ENCODE results near the gene SPEF1.
A peak's percentile ranks its signal among the peaks of the same experiment; 100 is the strongest.

SPEF1 gene

GRCh38 chr20:3784863-3785239, 3.6 kb upstream of the SPEF1 start:
- H3K27me3 ChIP-seq (ENCODE audit: control insufficient read depth, insufficient read depth, low read length): peaks cover 29% of the 10 kb centered on the region
- H3K9ac ChIP-seq (ENCODE audit: low read depth, low read length): no peak overlapping the region
- no peak overlapping the region for H3K4me3 ChIP-seq (ENCODE audit: low read depth, low read length)
- H3K4me1 ChIP-seq (ENCODE audit: control insufficient read depth, insufficient read depth, low read length): peaks cover 2% of the 10 kb centered on the region
- peaks cover 4% of the 10 kb centered on the region for H3K36me3 ChIP-seq (ENCODE audit: control insufficient read depth, insufficient read depth, low read length)
- H3K9me3 ChIP-seq (ENCODE audit: control insufficient read depth, insufficient read depth, low read length): no peaks in the 10 kb centered on the region

GRCh38 chr20:3784216-3784853, 3.1 kb upstream of the SPEF1 start:
- peaks cover 2% of the 10 kb centered on the region for H3K4me1 ChIP-seq (ENCODE audit: control insufficient read depth, insufficient read depth, low read length)
- peaks cover 34% of the 10 kb centered on the region for H3K27me3 ChIP-seq (ENCODE audit: control insufficient read depth, insufficient read depth, low read length)
- H3K9ac ChIP-seq (ENCODE audit: low read depth, low read length): no peak overlapping the region
- H3K4me3 ChIP-seq (ENCODE audit: low read depth, low read length): no peak overlapping the region
- H3K36me3 ChIP-seq (ENCODE audit: control insufficient read depth, insufficient read depth, low read length): peaks cover 4% of the 10 kb centered on the region
- H3K9me3 ChIP-seq (ENCODE audit: control insufficient read depth, insufficient read depth, low read length): no peaks in the 10 kb centered on the region

GRCh38 chr20:3783511-3784195, 2.4 kb upstream of the SPEF1 start:
- Histone ChIP-seq H3K4me3 (ENCODE audit: low read depth, low read length) (no peak overlapping the region), H3K27me3 (ENCODE audit: control insufficient read depth, insufficient read depth, low read length) (peaks cover 37% of the 10 kb centered on the region), H3K9ac (ENCODE audit: low read depth, low read length) (no peak overlapping the region), H3K36me3 (ENCODE audit: control insufficient read depth, insufficient read depth, low read length) (peaks cover 4% of the 10 kb centered on the region), H3K4me1 (ENCODE audit: control insufficient read depth, insufficient read depth, low read length) (peaks cover 5% of the 10 kb centered on the region), H3K9me3 (ENCODE audit: control insufficient read depth, insufficient read depth, low read length) (no peaks in the 10 kb centered on the region)

- Histone ChIP-seq H3K4me1 (ENCODE audit: control insufficient read depth, insufficient read depth, low read length) (peaks cover 5% of the 10 kb centered on the region), H3K36me3 (ENCODE audit: control insufficient read depth, insufficient read depth, low read length) (peaks cover 4% of the 10 kb centered on the region), H3K27me3 (ENCODE audit: control insufficient read depth, insufficient read depth, low read length) (peaks cover 37% of the 10 kb centered on the region), H3K9ac (ENCODE audit: low read depth, low read length) (no peak overlapping the region), H3K4me3 (ENCODE audit: low read depth, low read length) (no peak overlapping the region), H3K9me3 (ENCODE audit: control insufficient read depth, insufficient read depth, low read length) (no peaks in the 10 kb centered on the region)
Observed at GRCh38 chr20:3783068-3783489, 1.8 kb upstream of the SPEF1 start.

GRCh38 chr20:3782597-3782996, 1.3 kb upstream of the SPEF1 start:
- peaks cover 5% of the 10 kb centered on the region for H3K4me1 ChIP-seq (ENCODE audit: control insufficient read depth, insufficient read depth, low read length)
- H3K9me3 ChIP-seq (ENCODE audit: control insufficient read depth, insufficient read depth, low read length): no peaks in the 10 kb centered on the region
- no peak overlapping the region for H3K9ac ChIP-seq (ENCODE audit: low read depth, low read length)
- peaks cover 4% of the 10 kb centered on the region for H3K36me3 ChIP-seq (ENCODE audit: control insufficient read depth, insufficient read depth, low read length)
- peaks cover 35% of the 10 kb centered on the region for H3K27me3 ChIP-seq (ENCODE audit: control insufficient read depth, insufficient read depth, low read length)
- no peak overlapping the region for H3K4me3 ChIP-seq (ENCODE audit: low read depth, low read length)

GRCh38 chr20:3778976-3779375, 2.3 kb downstream of the SPEF1 start:
- peak overlapping the region; percentile 75 for H3K4me3 ChIP-seq (ENCODE audit: low read depth, low read length)
- no peaks in the 10 kb centered on the region for H3K36me3 ChIP-seq (ENCODE audit: control insufficient read depth, insufficient read depth, low read length)
- peaks cover 56% of the 10 kb centered on the region for H3K27me3 ChIP-seq (ENCODE audit: control insufficient read depth, insufficient read depth, low read length)
- no peaks in the 10 kb centered on the region for H3K9me3 ChIP-seq (ENCODE audit: control insufficient read depth, insufficient read depth, low read length)
- peaks cover 5% of the 10 kb centered on the region for H3K4me1 ChIP-seq (ENCODE audit: control insufficient read depth, insufficient read depth, low read length)
- H3K9ac ChIP-seq (ENCODE audit: low read depth, low read length): no peak overlapping the region

- H3K9ac ChIP-seq (ENCODE audit: low read depth, low read length): peak overlapping the region; percentile 37
- H3K4me3 ChIP-seq (ENCODE audit: low read depth, low read length): peak overlapping the region; percentile 75
- no peaks in the 10 kb centered on the region for H3K9me3 ChIP-seq (ENCODE audit: control insufficient read depth, insufficient read depth, low read length)
Observed at GRCh38 chr20:3777716-3778629, 3.3 kb downstream of the SPEF1 start.

GRCh38 chr20:3777381-3777715, 3.9 kb downstream of the SPEF1 start:
- peak overlapping the region; percentile 75 for H3K4me3 ChIP-seq (ENCODE audit: low read depth, low read length)
- no peaks in the 10 kb centered on the region for H3K9me3 ChIP-seq (ENCODE audit: control insufficient read depth, insufficient read depth, low read length)
- peak overlapping the region; percentile 37 for H3K9ac ChIP-seq (ENCODE audit: low read depth, low read length)

More at GRCh38 chr20:3777716-3778629, 3.3 kb downstream of the SPEF1 start:
- Histone ChIP-seq H3K36me3 (ENCODE audit: control insufficient read depth, insufficient read depth, low read length) (no peaks in the 10 kb centered on the region), H3K4me1 (ENCODE audit: control insufficient read depth, insufficient read depth, low read length) (peaks cover 5% of the 10 kb centered on the region), H3K27me3 (ENCODE audit: control insufficient read depth, insufficient read depth, low read length) (peaks cover 56% of the 10 kb centered on the region)

GRCh38 chr20:3775457-3776108, 5.7 kb downstream of the SPEF1 start:
- Histone ChIP-seq H3K27me3 (ENCODE audit: control insufficient read depth, insufficient read depth, low read length) (peaks cover 52% of the 10 kb centered on the region), H3K9ac (ENCODE audit: low read depth, low read length) (no peak overlapping the region), H3K36me3 (ENCODE audit: control insufficient read depth, insufficient read depth, low read length) (no peaks in the 10 kb centered on the region), H3K9me3 (ENCODE audit: control insufficient read depth, insufficient read depth, low read length) (no peaks in the 10 kb centered on the region), H3K4me3 (ENCODE audit: low read depth, low read length) (no peak overlapping the region), H3K4me1 (ENCODE audit: control insufficient read depth, insufficient read depth, low read length) (peaks cover 2% of the 10 kb centered on the region)

More at GRCh38 chr20:3777381-3777715, 3.9 kb downstream of the SPEF1 start:
- Histone ChIP-seq H3K27me3 (ENCODE audit: control insufficient read depth, insufficient read depth, low read length) (peaks cover 56% of the 10 kb centered on the region), H3K4me1 (ENCODE audit: control insufficient read depth, insufficient read depth, low read length) (peaks cover 5% of the 10 kb centered on the region), H3K36me3 (ENCODE audit: control insufficient read depth, insufficient read depth, low read length) (no peaks in the 10 kb centered on the region)

GRCh38 chr20:3771552-3772058, 9.6 kb downstream of the SPEF1 start:
- no peaks in the 10 kb centered on the region for H3K36me3 ChIP-seq (ENCODE audit: control insufficient read depth, insufficient read depth, low read length)
- H3K9me3 ChIP-seq (ENCODE audit: control insufficient read depth, insufficient read depth, low read length): no peaks in the 10 kb centered on the region
- no peak overlapping the region for H3K4me3 ChIP-seq (ENCODE audit: low read depth, low read length)
- H3K4me1 ChIP-seq (ENCODE audit: control insufficient read depth, insufficient read depth, low read length): peaks cover 3% of the 10 kb centered on the region
- H3K27me3 ChIP-seq (ENCODE audit: control insufficient read depth, insufficient read depth, low read length): peaks cover 22% of the 10 kb centered on the region
- no peak overlapping the region for H3K9ac ChIP-seq (ENCODE audit: low read depth, low read length)
